Fibroblast of skin of right quadriceps (primary cell): ENCODE data around the gene KLF9.
A peak's percentile ranks its signal among the peaks of the same experiment; 100 is the strongest.

Experiments used
- DNase-seq: peaks from one replicate; pipeline ENCODE4 v3.0.0-alpha.2; 2013

Gene KLF9

GRCh38 chr9:70421272-70422180 is 7.1 kb upstream of the KLF9 start:
- peak; percentile 37 for DNase-seq

- DNase-seq: peak; percentile 89
Measured at GRCh38 chr9:70420441-70421271, 6.2 kb upstream of the KLF9 start.

GRCh38 chr9:70419556-70420440 is 5.3 kb upstream of the KLF9 start:
- peak; percentile 98 for DNase-seq

- peak; percentile 98 for DNase-seq
Measured at GRCh38 chr9:70418822-70419555, 4.5 kb upstream of the KLF9 start.

GRCh38 chr9:70415476-70415875 is 1.0 kb upstream of the KLF9 start:
- DNase-seq: no peak

GRCh38 chr9:70415041-70415440 is 584 bp upstream of the KLF9 start:
- no peak for DNase-seq

- peak; percentile 76 for DNase-seq
Measured at GRCh38 chr9:70413464-70413798, 1.0 kb downstream of the KLF9 start.

GRCh38 chr9:70412832-70413463 is 1.5 kb downstream of the KLF9 start:
- peak; percentile 72 for DNase-seq

- peak; percentile 23 for DNase-seq
Measured at GRCh38 chr9:70411930-70412831, 2.3 kb downstream of the KLF9 start.

GRCh38 chr9:70411121-70411929 is 3.1 kb downstream of the KLF9 start:
- peak; percentile 22 for DNase-seq

- DNase-seq: peak; percentile 24
Measured at GRCh38 chr9:70410368-70410767, 4.1 kb downstream of the KLF9 start.

- DNase-seq: no peak
Measured at GRCh38 chr9:70409800-70410199, 4.7 kb downstream of the KLF9 start.

- no peak for DNase-seq
Measured at GRCh38 chr9:70409280-70409679, 5.2 kb downstream of the KLF9 start.

GRCh38 chr9:70408393-70409040 is 5.9 kb downstream of the KLF9 start:
- no peak for DNase-seq

- peak; percentile 95 for DNase-seq
Measured at GRCh38 chr9:70407081-70407503, 7.4 kb downstream of the KLF9 start.

GRCh38 chr9:70406434-70406862 is 8.0 kb downstream of the KLF9 start:
- DNase-seq: peak; percentile 58

GRCh38 chr9:70405808-70406433 is 8.5 kb downstream of the KLF9 start:
- DNase-seq: peak; percentile 22

GRCh38 chr9:70404261-70404660 is 10.2 kb downstream of the KLF9 start:
- no peak for DNase-seq

- no peak for DNase-seq
Measured at GRCh38 chr9:70403618-70404025, 10.8 kb downstream of the KLF9 start.
